Immature natural killer cell (primary cell): ENCODE measurements around the gene COA8. TPM values are rescaled to one million over a fixed set of nuclear protein-coding genes. Genes with fewer than 3 reads are reported as not detected.
"Not testable (repeated sequence)": the region's sequence is repeated elsewhere in the genome, so short reads cannot be mapped to it uniquely, and the experiment has no call there.

ENCODE experiments used
- DNase-seq, 3 donors: peaks; one replicate each; pipeline ENCODE4 v3.0.0; 2022; ENCODE audit warnings: mixed read lengths in 1 of 3
- H3K27ac Mint-ChIP-seq, 6 donors: one replicate each; pipeline ENCODE4 v1.8.0; 2020; ENCODE audit warnings: mixed read lengths in 6 of 6, mild to moderate bottlenecking in 5 of 6, inconsistent platforms in 4 of 6, moderate library complexity in 3 of 6
- H3K27me3 Mint-ChIP-seq, 3 donors: one replicate each; pipeline ENCODE4 v1.8.0; 2020 to 2021; ENCODE audit warnings: low read depth in 3 of 3, mild to moderate bottlenecking in 3 of 3, mixed read lengths in 3 of 3, moderate library complexity in 3 of 3, inconsistent platforms in 1 of 3
- H3K36me3 Mint-ChIP-seq, 3 donors: one replicate each; pipeline ENCODE4 v1.8.0; 2020; ENCODE audit warnings: mixed read lengths in 3 of 3, inconsistent platforms in 2 of 3, mild to moderate bottlenecking in 2 of 3
- H3K4me1 Mint-ChIP-seq, 2 donors: one replicate each; pipeline ENCODE4 v1.8.0; 2020; ENCODE audit warnings: inconsistent platforms in 2 of 2, mild to moderate bottlenecking in 2 of 2, mixed read lengths in 2 of 2, moderate library complexity in 1 of 2
- H3K4me3 Mint-ChIP-seq, 5 donors: one replicate each; pipeline ENCODE4 v1.8.0; 2020; ENCODE audit warnings: mild to moderate bottlenecking in 5 of 5, mixed read lengths in 5 of 5, inconsistent platforms in 3 of 5, moderate library complexity in 3 of 5
- H3K9me3 Mint-ChIP-seq, 6 donors: one replicate each; pipeline ENCODE4 v1.8.0; 2020; ENCODE audit warnings: mild to moderate bottlenecking in 6 of 6, mixed read lengths in 6 of 6, inconsistent platforms in 4 of 6, moderate library complexity in 3 of 6
- polyA plus RNA-seq, 3 donors: library from polyadenylated mRNA; unstranded; fragments of 300-500 nt; fragmentation: Illumina TruSeq; gene quantifications; one replicate each; pipeline ENCODE4 v1.2.3, GENCODE V29; 2021

COA8 gene
- polyA plus RNA-seq, 3 donors from 2014 or later, result 60.6 to 87.5 (median 64.5) TPM

DNA sequence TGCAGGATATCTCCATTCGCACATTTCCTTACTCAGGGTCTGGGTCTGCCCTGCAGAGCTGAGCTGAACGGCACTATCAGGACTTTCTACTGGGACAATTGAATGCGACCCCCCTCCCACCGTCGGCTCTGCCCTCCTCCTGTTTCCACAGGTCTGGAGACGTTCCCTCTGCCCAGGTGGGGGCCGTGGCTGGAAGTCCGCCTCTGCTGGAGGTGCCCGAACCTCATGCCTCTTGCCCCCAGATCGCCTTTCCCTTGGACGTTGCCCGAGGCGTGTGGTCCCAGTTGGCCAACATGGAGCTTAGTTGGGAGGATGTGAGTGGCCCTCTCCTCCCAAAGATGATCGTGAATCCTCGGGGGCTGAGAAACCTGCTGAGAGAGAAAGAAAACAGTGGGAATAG, 45.1 kb downstream of the COA8 start:
- peaks cover 3 to 14% (median 10%) of the 10 kb centered on the region in 6 donors for H3K9me3 Mint-ChIP-seq
- peak overlapping the region in 4 of 6 donors; percentile 75 to 91 (median 87) for H3K27ac Mint-ChIP-seq
- peak overlapping the region; percentile 78 to 94 (median 87) for H3K4me3 Mint-ChIP-seq
- H3K27me3 Mint-ChIP-seq, result peaks cover 11 to 21% (median 19%) of the 10 kb centered on the region in 3 donors
- H3K36me3 Mint-ChIP-seq, result peaks cover 4 to 7% (median 6%) of the 10 kb centered on the region in 3 donors
- H3K4me1 Mint-ChIP-seq, result peaks cover 22 to 26% of the 10 kb centered on the region in 2 donors
- no peak for DNase-seq

GRCh38 chr14:103609081-103609480, 46.3 kb downstream of the COA8 start:
- DNase-seq, H3K36me3 Mint-ChIP-seq, H3K27ac Mint-ChIP-seq: not testable (repeated sequence)
- Mint-ChIP-seq H3K27me3 (peaks cover 11 to 21% (median 19%) of the 10 kb centered on the region in 3 donors), H3K4me1 (peaks cover 22 to 23% of the 10 kb centered on the region in 2 donors), H3K9me3 (peaks cover 3 to 14% (median 10%) of the 10 kb centered on the region in 6 donors), H3K4me3 (peak overlapping the region in 1 of 5 donors; percentile 14)

GRCh38 chr14:103611215-103611614, 48.5 kb downstream of the COA8 start:
- no peak overlapping the region for H3K27ac Mint-ChIP-seq
- H3K9me3 Mint-ChIP-seq, result peaks cover 3 to 14% (median 10%) of the 10 kb centered on the region in 6 donors

DNA sequence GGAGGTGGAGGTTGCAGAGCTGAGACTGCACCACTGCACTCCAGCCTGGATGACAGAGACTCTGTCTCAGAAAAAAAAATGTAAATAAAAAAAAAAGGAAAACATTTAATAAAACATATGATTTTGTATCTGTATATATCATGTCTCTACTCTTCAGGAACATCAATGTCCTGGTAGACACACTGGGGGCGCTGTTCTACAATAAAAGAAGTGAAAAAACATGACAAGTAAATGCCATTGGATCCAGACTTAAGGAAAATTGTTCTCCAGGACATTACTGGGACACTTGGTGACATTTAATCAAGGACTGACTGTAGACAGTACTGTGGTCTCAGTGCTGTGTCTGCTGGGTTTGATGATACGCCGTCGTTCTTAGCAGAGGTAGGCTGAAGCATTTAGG, 50.8 kb downstream of the COA8 start:
- H3K4me3 Mint-ChIP-seq, result no peak overlapping the region
- H3K27me3 Mint-ChIP-seq, result peaks cover 6 to 8% (median 7%) of the 10 kb centered on the region in 3 donors
- H3K27ac Mint-ChIP-seq, result no peak overlapping the region
- peaks cover 0 to 2% of the 10 kb centered on the region in 2 donors for H3K4me1 Mint-ChIP-seq
- H3K36me3 Mint-ChIP-seq, result peaks cover 4 to 7% (median 6%) of the 10 kb centered on the region in 3 donors
- H3K9me3 Mint-ChIP-seq, result peaks cover 3 to 14% (median 10%) of the 10 kb centered on the region in 6 donors
- DNase-seq, result no peak

More at GRCh38 chr14:103611215-103611614, 48.5 kb downstream of the COA8 start:
- Mint-ChIP-seq H3K4me3 (no peak overlapping the region), H3K27me3 (peaks cover 11 to 21% (median 19%) of the 10 kb centered on the region in 3 donors), H3K36me3 (peaks cover 4 to 7% (median 6%) of the 10 kb centered on the region in 3 donors), H3K4me1 (peaks cover 22 to 23% of the 10 kb centered on the region in 2 donors)
- DNase-seq, result no peak

DNA sequence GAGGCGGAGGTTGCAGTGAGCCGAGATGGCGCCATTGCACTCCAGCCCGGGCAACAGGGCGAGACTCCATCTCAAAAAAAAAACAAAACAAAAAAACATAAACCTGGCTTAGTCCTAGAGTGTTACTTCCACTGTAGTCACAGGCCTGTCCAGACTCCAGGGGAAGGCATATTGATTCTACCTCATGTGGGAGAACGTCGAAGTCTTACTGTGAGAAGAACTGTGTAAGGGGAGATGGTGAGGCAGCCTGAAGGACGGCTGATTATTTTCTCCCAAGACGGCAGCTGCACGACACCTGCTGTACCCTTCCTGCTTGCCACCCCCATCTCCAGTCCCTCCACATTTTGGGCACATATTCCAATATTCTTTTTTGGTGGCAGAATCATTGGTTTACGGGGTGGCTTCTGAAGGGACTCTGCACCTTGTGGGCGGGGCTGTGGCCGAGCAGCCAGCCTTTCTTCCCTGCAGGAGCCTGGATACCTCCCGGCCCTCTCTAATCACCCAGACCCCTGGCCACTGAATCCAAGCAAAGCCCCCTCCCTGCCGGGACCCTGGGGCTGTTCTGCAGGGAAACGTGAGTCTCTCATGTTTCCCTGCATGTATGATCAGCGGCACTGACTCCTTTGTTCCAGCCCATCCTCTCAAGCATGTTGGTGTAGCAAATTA, 54.0 kb downstream of the COA8 start:
- H3K4me3 Mint-ChIP-seq, result no peak overlapping the region
- H3K36me3 Mint-ChIP-seq, result no peaks in the 10 kb centered on the region
- H3K4me1 Mint-ChIP-seq, result no peaks in the 10 kb centered on the region
- H3K9me3 Mint-ChIP-seq, result peaks cover 0 to under 1% (median 0%) of the 10 kb centered on the region in 6 donors
- DNase-seq, result no peak
- peaks cover 0 to 4% (median 4%) of the 10 kb centered on the region in 3 donors for H3K27me3 Mint-ChIP-seq
- H3K27ac Mint-ChIP-seq, result no peak overlapping the region

- no peak overlapping the region for H3K4me3 Mint-ChIP-seq
- no peaks in the 10 kb centered on the region for H3K9me3 Mint-ChIP-seq
- DNase-seq, result no peak
- H3K27ac Mint-ChIP-seq, result no peak overlapping the region
- no peaks in the 10 kb centered on the region for H3K4me1 Mint-ChIP-seq
- peaks cover 0 to 4% (median 4%) of the 10 kb centered on the region in 3 donors for H3K27me3 Mint-ChIP-seq
- H3K36me3 Mint-ChIP-seq, result no peaks in the 10 kb centered on the region
Measured at GRCh38 chr14:103619057-103619456, 56.3 kb downstream of the COA8 start.

GRCh38 chr14:103621860-103622259, 59.1 kb downstream of the COA8 start:
- Mint-ChIP-seq H3K36me3 (no peaks in the 10 kb centered on the region), H3K27me3 (peaks cover 0 to 4% (median 1%) of the 10 kb centered on the region in 3 donors), H3K27ac (no peak overlapping the region), H3K4me1 (peaks cover 11 to 18% of the 10 kb centered on the region in 2 donors), H3K9me3 (no peaks in the 10 kb centered on the region), H3K4me3 (no peak overlapping the region)
- no peak for DNase-seq

- peaks cover 17 to 21% of the 10 kb centered on the region in 2 donors for H3K4me1 Mint-ChIP-seq
- peaks cover 0 to 5% (median 2%) of the 10 kb centered on the region in 3 donors for H3K27me3 Mint-ChIP-seq
- H3K36me3 Mint-ChIP-seq, result no peaks in the 10 kb centered on the region
- DNase-seq, result no peak
- H3K4me3 Mint-ChIP-seq, result no peak overlapping the region
- no peaks in the 10 kb centered on the region for H3K9me3 Mint-ChIP-seq
- no peak overlapping the region for H3K27ac Mint-ChIP-seq
Measured at GRCh38 chr14:103623308-103623707, 60.5 kb downstream of the COA8 start.

- Mint-ChIP-seq H3K9me3 (no peaks in the 10 kb centered on the region), H3K27ac (no peak overlapping the region), H3K4me1 (peaks cover 17 to 21% of the 10 kb centered on the region in 2 donors), H3K27me3 (peaks cover 0 to 6% (median under 1%) of the 10 kb centered on the region in 3 donors), H3K36me3 (no peaks in the 10 kb centered on the region), H3K4me3 (peak overlapping the region in 2 of 5 donors; percentile 25 to 38)
- peak in 1 of 3 donors; percentile 9 for DNase-seq
Measured at GRCh38 chr14:103623883-103624482, 61.2 kb downstream of the COA8 start.

GRCh38 chr14:103624860-103625259, 62.1 kb downstream of the COA8 start:
- H3K27me3 Mint-ChIP-seq, result peaks cover 0 to 7% (median 0%) of the 10 kb centered on the region in 3 donors
- peak overlapping the region in 2 of 5 donors; percentile 70 to 79 for H3K4me3 Mint-ChIP-seq
- H3K4me1 Mint-ChIP-seq, result peaks cover 17 to 21% of the 10 kb centered on the region in 2 donors
- H3K27ac Mint-ChIP-seq, result peak overlapping the region in 3 of 6 donors; percentile 65 to 93 (median 84)
- no peak for DNase-seq
- H3K36me3 Mint-ChIP-seq, result no peaks in the 10 kb centered on the region
- H3K9me3 Mint-ChIP-seq, result no peaks in the 10 kb centered on the region

GRCh38 chr14:103625356-103626095, 62.8 kb downstream of the COA8 start:
- Mint-ChIP-seq H3K4me3 (peak overlapping the region; percentile 61 to 79 (median 70)), H3K36me3 (no peaks in the 10 kb centered on the region), H3K9me3 (no peaks in the 10 kb centered on the region), H3K4me1 (peaks cover 24 to 26% of the 10 kb centered on the region in 2 donors), H3K27me3 (peaks cover 0 to 7% (median 1%) of the 10 kb centered on the region in 3 donors), H3K27ac (peak overlapping the region; percentile 60 to 93 (median 74))
- peak in 2 of 3 donors; percentile 22 to 24 for DNase-seq

DNA sequence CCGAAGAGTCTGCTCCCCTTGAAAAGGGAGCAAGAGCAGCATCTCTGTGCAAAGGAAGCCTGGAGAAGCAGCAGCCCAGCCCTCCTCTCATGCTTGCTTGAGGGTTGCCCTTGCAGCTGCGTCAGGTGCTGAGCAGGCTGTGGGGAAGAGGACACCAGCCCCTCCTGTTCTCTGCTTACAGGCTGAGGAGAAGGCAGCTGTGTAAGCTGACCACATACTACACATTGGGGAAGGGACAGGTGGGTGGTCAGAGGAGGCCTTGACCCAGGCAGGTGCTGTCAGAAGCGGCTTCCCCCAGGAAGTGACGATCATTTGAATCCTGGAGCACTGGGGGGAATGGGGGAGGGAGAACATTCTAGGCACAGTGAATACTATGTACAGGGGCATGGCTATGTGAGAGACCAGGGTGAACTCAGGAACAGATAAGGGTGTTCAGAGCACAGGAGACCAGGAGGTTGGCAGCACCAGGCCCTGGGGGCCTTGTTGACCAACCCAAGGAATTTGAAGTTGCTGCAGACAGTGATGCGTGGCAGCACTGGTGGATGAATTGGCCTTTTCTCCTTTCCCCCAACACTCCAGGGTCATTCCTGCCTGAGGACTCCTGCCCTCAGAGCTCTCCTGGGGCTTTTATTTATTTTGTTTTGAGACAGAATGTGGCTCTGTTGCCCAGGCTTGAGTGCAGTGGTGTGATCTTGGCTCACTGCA, 63.5 kb downstream of the COA8 start:
- H3K36me3 Mint-ChIP-seq, result no peaks in the 10 kb centered on the region
- peak overlapping the region in 3 of 6 donors; percentile 4 to 20 (median 15) for H3K27ac Mint-ChIP-seq
- peaks cover 27 to 29% of the 10 kb centered on the region in 2 donors for H3K4me1 Mint-ChIP-seq
- H3K9me3 Mint-ChIP-seq, result no peaks in the 10 kb centered on the region
- H3K4me3 Mint-ChIP-seq, result peak overlapping the region in 2 of 5 donors; percentile 29 to 51
- H3K27me3 Mint-ChIP-seq, result peaks cover 0 to 7% (median 1%) of the 10 kb centered on the region in 3 donors
- DNase-seq, result no peak
